GM19328 (cell line): ENCODE measurements around the gene CPT1C.

ENCODE experiments used
- ATAC-seq: cut with Tn5 transposase; IDR thresholded peaks from one replicate; pipeline ENCODE4 v1.9.1; 2021; ENCODE audit warnings: mild to moderate bottlenecking, moderate library complexity; ENCODE audit not compliant: unreplicated experiment

CPT1C gene

DNA sequence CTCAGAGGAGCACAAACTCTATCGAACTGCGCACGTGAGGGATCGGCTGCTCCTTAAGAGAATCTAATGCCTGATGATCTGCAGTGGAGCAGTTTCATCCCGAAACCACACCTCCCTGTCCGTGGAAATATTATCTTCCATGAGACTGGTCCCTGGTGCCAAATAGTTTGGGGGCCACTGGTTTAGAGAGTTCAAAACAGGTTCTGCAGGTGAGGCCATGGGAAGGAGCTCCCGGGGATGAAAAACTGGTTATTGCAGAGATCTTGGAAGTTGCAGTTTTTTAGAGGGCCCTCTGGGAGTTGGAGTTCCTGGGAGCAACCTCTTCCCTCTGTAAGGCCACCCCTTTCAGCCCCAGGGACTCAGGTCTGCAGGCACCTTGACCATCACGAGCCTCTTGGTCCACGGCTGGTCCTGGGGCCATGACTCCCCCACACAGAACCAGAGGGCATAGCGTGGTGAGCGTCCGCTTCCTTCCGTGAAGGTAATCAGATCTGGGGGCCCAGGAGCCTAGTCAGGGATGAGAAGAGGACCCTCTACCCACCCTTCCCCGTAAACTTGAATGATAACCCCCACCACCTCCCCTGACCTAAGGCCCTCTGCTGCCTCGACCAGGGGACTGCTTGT is 30.5 kb upstream of the CPT1C start:
- ATAC-seq = no peak

DNA sequence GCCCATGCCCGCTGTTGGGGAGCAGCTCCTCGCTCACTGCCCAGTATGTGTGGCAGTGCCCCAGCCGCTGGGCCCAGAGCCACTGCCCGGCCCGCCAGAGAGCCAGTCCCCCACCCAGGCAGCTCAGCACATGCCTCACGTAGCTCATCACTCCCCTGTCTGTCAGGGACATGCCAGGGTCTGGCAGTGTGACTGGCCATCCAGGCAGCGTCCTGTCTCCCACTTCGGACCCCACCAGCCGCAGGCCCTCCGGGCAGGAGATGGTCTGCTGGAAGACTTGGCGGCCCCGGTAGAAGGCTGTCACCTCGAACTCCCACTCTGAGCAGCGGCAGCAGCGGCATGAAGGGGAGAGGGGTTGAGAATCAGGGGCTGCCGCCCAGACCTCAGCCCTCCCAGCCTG is 28.9 kb upstream of the CPT1C start:
- ATAC-seq = no peak

DNA sequence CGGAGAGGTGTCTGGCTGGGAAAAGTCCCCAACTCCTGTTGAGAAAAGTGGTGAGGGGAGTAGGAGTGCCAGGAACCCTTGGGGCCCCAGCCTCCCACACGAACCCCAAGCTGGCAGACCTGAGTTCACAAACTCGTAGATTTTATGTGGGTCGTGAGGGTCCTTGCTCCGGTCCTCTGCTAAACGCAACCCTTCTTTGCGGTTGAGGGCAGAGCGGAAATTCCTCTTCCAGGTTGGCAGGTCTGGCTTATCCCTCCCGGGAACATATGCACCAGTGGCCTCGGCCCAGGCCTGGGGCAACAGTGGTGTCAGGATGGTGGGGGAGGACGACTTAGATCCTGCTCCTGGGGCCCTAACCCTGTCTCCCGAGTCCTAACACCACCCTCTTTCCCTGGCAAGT is 27.7 kb upstream of the CPT1C start:
- ATAC-seq = no peak

DNA sequence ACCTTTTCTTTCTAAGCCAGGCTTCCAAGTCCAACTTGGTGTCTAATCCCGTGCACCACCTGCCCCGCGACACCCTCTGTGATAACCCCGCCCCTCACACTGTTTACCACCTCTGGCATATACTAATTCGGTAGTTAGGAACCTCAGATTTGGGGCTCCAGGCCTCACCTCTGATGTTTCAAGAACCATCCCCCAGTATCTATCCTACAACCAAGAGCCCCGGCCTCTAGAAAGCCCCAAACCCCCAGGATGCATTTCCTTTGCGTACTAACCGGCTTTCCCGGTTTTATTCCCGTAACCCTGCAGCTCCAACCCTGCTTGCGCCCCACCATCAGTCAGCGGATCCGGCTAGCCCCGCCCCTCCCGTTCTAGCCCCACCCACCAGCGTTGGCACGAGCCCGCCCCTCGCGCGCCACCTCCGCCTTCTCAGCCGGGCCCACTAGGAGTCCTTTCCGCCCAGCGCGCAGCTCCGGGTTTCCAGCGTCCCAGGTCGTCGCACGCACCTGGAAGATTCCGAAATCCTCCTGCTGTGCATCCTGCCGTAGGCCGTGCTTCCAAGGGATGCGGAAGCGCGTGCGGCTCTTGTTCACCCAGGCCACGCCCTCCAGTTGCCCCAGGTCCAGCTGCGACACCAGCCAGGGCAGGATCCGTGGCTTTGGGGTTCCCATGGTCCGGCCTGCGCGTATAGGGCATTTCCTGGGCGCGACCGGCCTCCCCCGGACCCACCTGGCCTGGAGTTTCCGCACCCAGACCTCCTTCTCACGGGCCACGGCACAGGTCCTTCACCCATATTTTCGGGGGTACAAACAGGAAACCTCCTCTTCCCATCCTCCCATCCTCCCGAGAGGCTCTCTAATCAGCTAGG is 26.5 kb upstream of the CPT1C start:
- ATAC-seq = no peak

DNA sequence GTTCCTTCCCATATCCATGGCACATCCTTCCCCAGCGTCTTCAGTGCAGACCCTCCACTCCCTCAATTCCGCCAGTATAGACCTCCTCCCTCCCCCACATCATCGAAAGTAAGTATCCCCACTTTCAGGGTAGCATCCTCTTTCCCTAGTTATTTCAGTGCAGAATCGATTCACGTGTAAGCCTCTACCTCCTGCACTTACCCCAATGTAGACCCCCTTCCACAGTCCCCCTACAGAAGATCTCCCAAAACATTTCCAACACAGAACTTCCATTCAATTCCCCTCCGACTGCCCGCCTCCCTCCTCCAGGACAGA is 25.9 kb upstream of the CPT1C start:
- ATAC-seq = no peak

DNA sequence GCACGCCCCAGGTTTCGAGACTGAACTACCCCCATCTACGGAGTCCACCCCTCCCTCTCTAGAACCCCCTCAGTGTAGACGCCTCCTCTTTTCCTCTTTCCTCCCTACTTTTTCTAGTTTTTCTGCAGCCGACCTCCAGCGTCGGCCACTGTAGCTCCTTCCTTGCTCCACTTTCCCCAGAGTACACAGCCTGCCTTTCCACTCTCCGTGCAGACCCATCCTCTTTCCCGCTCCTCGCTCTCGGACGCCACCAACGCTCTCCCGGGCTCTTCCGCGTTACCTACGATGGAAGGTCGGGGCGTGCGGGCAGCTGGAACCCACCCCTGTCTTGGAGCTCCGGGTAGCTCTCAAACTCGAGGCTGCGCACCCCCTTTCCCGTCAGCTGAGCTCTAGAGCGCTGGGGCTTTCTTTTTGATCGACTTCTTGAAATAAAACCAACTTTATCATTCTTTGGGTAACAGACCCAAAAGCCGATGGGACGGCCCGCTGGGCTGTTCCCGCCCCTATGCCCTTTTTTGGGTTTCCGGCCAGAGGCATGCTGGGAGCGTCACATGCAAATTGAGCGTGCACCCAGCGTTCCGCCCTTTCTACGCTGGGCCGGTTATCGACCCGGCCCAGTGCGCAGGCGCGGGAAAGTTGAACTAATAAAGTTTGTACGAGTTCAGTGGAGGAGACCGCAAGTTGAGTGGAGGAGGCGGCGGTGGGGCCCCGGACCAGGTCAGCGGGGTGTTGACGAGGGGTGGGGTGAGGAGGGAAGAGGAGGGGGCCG is 25.4 kb upstream of the CPT1C start, which contains the start of the genes BCL2L12 and IRF3:
Gene BCL2L12 (plus strand): TSS at position 583 of the 769 bp plus-strand sequence. CDS start 760 bp downstream, outside the sequence.
Gene IRF3 (minus strand): TSS at position 507 of the 769 bp plus-strand sequence. CDS start 1,019 bp downstream, outside the sequence.
- peak; percentile 71 for ATAC-seq

DNA sequence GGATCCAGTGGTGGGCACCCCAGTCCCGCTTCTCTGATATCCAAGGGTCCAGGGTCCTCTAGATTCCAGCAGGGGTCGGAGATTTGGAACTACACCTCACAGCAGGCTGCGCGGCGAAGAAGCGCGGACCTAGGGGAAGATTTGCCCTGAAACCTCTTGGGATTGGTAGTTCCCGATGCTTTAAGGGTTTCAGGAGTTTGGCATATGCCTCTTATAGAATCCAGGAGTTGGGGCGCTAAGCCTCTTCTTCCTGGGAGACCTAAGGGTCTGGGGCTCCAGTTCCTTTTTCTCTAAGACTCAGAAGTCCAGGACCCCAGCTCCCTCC is 24.8 kb upstream of the CPT1C start:
- ATAC-seq = no peak

DNA sequence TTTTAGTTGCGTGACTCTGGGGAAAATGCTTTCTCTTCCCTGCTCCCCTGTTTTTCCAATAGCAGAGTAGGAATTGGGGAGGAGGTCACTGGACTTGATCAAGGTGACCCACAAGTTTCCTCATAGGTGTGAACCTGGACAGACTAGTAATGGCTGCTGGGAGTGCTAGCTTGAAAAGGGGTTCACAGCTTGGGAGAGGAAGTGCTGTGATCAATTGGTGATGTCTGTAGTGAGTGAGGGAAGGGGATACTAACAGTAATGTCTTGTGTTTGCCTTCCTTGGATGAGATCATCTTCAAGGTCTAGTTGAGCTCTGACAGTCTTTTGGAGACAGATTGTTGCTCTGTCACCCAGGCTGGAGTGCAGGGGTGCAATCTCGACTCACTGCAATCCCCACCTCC is 23.4 kb upstream of the CPT1C start:
- ATAC-seq = no peak

DNA sequence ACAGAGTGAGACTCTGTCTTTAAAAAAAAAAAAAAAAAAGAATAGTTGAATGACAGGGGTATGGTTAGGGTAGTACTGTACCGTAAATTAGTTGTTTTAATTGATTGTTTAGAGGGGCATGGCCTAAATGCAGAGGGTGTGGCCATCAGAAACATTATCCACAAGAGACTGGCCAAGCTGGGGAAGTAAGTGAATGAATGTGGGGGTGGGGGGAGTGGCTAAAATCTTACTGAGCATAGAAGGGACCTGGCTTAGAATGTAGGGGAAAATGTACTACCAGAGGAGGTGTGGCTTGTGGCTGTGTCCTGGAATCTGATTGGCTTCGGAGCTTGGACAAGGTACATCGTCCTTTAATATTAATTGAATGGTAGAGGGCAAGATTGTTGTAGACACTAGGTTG is 21.4 kb upstream of the CPT1C start:
- no peak for ATAC-seq

DNA sequence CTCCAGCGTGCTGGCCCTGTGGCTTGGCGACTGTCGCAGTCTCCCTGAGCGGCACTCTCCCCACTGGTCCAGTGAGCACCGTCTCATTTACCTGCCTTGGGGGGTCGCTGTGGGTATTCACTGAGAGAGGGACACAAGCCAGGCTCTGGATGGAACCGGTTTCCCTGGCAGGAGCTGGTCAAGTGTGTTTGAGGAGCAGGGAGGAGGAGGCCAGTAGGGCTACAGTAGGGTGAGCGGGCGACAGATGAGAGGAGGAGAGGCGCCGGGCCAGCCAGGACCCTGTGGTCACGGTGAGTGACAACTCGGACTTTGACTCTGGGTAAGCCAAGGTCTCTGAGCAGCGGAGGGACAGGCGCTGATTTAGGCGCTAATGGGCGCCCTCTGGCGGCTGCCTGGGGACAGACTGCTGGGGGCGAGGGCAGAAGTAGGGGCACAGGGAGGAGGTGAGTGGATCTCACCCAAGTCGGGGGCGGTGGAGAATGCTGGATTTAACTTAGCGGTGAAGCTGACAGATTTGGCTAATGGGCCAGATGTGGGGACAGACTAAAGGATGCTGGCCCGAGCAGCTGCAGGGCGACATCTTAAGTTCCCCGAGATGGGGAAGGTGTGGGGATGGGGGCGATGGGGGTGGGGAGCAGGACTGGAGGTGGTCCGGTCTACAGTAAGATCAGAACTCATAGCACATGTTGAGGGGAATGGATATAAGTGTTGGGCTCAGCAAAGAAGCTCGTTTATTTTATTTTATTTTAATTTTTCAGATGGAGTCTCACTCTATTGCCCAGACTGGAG is 18.6 kb upstream of the CPT1C start:
- ATAC-seq = no peak

DNA sequence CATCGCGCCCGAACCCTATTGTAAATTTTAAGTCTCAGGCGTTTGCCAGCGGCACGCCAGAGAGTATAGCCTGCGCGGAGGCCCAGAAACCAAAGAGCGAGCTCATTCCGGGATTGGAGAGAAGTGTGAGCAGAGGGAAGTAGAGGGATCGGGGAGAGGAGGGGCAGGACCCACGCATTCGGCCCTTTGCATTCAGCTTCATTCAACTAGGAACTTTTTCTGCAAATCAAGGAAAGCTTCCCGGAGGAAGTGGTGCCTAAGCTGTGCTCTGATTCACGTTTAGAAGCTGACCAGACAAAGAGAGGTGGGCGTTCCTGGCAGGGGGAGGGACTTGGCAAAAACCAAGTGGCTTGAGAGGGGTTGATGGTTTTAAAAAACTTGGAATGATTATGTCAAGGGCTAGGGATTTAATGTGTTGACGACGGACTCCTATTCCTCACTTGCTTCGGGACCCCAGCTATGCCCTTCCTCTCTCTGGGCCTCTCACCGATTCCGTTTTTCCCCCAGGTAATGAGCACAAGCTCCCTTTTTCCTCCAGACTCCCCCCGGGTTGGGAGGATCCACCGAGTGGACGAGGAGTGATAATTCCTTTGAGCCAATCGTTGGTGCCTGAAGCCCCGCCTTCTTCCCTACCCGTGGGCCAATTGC is 14.7 kb upstream of the CPT1C start:
- no peak for ATAC-seq

DNA sequence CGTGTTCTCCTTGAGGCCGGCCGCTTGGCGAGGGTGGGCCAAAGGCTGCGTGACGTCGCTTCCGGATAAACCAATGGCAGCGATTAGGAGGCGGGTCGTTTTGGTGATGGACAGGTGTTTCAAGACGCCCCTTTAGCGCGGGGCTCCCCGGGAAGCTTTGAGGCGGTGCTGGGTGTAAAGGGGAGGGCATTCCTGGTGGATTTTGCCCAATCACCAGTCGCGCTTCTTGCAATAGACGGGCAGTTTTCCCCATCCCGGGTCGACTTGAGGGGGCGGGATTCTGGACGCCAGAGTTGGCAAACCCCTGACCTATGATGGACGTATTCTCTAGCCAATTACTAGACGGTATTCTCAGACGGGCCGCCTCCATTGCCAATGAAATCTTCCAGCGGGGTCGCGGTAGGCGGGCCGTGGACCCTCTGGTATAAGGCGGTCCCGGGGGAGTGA is 14.1 kb upstream of the CPT1C start:
- ATAC-seq = peak; percentile 70

DNA sequence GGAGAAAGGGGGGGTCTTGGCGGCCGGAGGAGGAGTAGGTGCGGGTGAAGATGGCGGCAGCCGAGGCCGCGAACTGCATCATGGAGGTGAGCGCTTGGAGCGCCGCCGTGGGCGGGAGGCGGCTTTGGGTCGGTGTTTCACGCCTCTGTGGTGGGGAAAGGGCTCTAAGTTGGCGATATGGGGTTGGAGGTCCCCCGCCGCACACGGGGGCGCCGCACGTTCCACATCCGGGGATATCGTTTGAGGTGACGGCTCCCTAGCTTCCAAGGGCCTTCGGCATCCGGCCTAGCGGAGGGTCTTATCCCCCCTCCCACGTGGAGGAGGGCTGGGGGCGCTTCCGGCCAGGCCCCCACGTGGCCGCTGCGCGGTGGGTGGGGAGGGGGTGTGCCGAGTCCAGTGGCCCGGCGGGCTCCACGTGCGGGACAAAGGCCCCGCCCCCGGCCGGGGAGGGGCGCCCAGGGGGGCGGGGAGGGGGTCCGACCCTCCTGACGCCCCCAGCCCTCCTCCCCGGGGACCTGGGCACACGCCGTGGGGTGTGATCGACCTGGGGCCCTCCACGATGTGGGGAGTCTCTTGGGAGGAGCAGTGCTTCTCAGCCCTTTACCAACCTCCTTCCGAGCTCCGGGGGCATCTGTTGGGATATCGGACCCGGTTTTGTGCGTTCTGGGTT is 13.6 kb upstream of the CPT1C start, which contains the start of gene PRMT1:
Gene PRMT1 (plus strand): TSS at position 41 of the 670 bp plus-strand sequence. CDS start 10 bp downstream, at position 51.
- no peak for ATAC-seq

DNA sequence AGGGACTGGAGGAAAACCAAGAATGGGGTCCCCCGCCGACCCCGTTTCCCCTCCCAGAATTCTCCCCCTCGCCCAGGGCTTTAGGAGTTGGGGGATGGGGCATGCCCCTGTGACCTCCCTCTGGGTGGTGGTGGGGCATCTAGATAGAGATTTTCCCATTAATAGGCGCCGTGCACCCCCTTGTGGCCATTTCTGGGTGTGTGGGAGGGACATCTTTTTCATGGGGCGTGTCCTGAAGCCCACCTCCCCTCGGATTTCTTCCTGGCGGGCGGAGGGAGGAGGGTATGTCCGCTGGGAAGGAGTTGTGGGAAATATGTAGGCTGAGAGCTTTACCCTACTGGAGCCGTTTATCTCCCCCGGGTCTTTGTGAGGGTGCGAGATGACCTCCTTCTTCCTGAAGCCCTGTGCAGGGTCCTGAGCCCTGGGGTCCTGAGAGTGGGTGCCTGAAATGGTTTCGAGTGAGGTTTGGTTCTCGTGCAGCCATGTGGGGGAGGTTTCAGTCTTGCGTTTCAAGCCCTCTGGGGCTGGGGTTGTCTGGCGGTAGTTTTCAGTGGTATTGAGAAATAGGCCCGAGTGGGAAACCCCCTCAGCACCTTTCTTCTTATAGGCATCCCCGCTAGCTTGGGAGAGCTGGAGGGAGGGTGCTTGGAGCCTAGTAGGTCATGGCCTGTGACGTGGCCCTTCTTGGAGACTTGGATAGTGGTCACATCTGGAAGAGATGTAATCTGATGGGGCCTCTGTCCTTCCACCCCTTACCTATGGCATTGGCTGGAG is 12.8 kb upstream of the CPT1C start:
- ATAC-seq = no peak

DNA sequence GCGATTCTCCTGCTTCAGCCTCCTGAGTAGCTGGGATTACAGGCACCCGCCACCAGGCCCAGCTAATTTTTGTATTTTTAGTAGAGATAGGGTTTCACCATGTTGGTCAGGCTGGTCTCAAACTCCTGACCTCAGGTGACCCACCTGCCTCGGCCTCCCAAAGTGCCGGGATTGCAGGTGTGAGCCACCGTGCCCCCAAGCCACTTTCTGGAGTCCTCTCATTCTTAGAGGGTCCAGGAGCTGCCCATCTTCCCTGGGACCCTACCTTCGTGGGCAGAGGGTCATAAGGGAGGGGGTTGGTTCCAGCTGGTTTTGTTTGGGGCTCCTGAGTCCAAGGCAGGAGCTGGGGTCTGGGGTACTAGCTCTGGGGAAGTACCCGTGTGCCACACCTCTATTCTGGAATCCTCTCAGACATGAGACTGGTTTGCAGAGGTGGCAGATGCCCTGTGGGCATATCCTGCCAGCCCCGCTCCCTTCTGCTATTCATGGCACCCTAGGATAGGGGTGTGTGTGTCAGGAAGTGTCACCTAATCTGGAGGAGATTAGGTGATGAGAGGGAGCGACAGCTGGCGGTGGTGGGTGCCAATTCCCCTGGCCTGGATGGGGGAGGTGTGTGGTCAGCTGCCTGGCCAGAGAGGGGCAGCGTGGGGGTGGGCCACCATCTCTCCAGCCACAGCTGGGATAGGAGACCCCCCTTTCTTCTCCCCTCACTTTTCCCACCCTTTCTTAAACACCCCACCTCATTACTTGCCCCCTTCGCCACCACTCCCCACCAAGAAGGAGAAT is 11.7 kb upstream of the CPT1C start:
- ATAC-seq = no peak

DNA sequence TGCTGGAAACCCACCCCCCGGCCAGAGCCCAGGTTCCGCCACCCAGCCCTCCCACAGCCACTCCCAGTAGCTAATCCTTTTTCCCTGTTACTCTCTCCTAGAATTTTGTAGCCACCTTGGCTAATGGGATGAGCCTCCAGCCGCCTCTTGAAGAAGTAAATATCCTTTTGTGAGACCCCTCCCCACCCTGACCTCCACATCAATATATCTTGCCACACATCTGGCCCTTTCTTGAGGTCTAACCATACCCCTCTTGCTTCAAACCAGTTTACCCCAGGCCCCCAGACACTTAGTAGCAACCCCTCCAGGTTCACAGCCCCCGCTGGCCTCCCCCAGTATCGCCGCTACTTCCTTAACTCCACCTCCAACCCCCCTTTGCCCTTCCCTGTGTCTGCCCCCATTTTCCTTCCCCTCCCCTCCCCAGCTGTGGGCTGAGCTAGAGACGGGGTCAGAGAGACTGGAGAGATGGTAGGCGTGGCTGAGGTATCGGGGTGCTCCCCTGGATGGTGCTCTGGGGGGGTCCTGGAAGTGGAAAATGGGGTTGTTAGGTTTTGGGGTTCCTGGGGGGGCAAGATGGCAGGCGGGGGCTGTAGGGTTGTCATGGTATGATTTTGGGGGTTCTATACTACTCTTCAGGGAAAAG is 11.0 kb upstream of the CPT1C start:
- ATAC-seq = no peak

DNA sequence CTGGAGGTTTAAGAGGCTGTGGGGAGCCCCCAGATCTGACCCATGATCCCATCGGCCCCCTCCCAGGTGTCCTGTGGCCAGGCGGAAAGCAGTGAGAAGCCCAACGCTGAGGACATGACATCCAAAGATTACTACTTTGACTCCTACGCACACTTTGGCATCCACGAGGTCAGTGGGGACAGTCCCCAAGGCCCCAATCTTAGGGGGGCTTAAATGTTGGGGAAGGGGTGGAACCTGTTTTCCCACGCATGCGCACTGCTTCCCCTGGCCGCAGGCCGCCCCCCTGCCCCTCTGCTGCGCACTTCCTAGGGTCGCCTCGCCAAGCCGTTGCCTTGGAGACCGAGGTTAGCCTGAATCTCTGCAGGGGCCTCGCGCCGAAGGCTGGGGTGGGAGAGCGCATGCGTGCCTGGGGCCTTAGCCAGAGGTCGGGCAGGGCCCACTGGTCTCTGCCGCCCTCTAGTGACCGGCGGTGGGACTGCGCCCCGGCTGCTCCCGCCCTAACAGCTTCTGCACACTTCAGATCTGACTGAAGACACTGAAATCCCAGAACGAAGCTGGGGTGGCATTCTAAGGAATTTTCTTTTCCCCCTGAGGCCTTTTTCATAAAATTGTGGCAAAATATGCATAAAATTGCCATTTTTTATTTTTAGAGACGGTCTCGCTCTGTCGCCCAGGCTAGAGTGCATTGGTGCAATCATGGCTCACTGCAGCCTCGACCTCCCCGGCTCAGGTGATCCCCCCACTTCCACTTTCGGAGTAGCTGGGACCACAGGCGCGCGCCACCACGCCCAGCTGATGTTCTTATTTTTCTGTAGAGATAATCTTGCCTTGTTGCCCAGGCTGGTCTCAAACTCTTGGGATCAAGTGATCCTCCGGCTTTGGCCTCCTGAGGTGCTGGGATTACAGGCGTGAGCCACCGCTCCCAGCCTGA is 10.2 kb upstream of the CPT1C start:
- no peak for ATAC-seq
